Ishikawa (cell line): ENCODE results near the gene SPG11.

Experiments
- CEBPB ChIP-seq: IDR thresholded peaks from 2 replicates; pipeline ENCODE4 v1.6.1; 2012
- CREB1 ChIP-seq: IDR thresholded peaks from 2 replicates; pipeline ENCODE4 v1.6.1; 2012; ENCODE audit warnings: low read depth
- EGR1 ChIP-seq: IDR thresholded peaks from 2 replicates; pipeline ENCODE4 v1.6.1; 2012
- EP300 ChIP-seq: IDR thresholded peaks from 2 replicates; pipeline ENCODE4 v1.6.1; 2012; ENCODE audit warnings: borderline replicate concordance
- FOXM1 ChIP-seq: IDR thresholded peaks from 2 replicates; pipeline ENCODE4 v1.6.1; 2012; ENCODE audit warnings: low read depth, borderline replicate concordance
- NFIC ChIP-seq: IDR thresholded peaks from 2 replicates; pipeline ENCODE4 v1.6.1; 2012
- RAD21 ChIP-seq: IDR thresholded peaks from 2 replicates; pipeline ENCODE4 v1.6.1; 2012; ENCODE audit warnings: low read depth
- TAF1 ChIP-seq: IDR thresholded peaks from 2 replicates; pipeline ENCODE4 v1.6.1; 2012; ENCODE audit warnings: low read depth, mild to moderate bottlenecking
- TCF12 ChIP-seq: IDR thresholded peaks from 2 replicates; pipeline ENCODE4 v1.6.1; 2012; ENCODE audit warnings: low read depth
- TEAD4 ChIP-seq: IDR thresholded peaks from 2 replicates; pipeline ENCODE4 v1.6.1; 2012
- YY1 ChIP-seq: IDR thresholded peaks from 2 replicates; pipeline ENCODE4 v1.6.1; 2012; ENCODE audit warnings: low read depth
- ZBTB7A ChIP-seq: IDR thresholded peaks from 2 replicates; pipeline ENCODE4 v1.6.1; 2012; ENCODE audit warnings: low read depth
- TF ChIP-seq, protein P1 (sequence below): IDR thresholded peaks from 2 replicates; pipeline ENCODE4 v1.6.1; 2012; ENCODE audit warnings: low read depth, mild to moderate bottlenecking
- TF ChIP-seq, protein P2 (sequence below): IDR thresholded peaks from 2 replicates; pipeline ENCODE4 v1.6.1; 2012
- TF ChIP-seq, protein P3 (sequence below): IDR thresholded peaks from 2 replicates; pipeline ENCODE4 v1.6.1; 2012

The SPG11 gene

DNA sequence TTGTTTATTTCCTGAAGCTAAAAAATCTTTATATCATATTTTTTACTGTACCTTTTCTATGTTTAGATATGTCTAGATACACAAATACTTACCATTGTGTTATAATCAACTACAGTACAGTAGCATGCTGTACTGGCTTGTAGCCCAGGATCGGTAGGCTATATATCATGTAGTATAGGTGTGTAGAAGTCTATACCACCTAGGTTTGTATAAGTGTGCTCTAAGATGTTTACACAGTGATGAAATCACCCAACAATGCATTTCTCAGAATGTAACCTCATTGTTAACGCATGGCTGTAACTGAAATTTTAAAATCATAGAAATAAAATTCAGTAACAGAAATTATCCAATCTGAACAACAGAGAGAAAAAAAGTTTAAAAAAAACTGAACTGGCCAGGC is 83.4 kb downstream of the SPG11 start:
- TF ChIP-seq NFIC (no peak), EP300 (no peak), FOXM1 (no peak), YY1 (no peak), RAD21 (no peak), CEBPB (no peak), EGR1 (no peak), TEAD4 (no peak)

DNA sequence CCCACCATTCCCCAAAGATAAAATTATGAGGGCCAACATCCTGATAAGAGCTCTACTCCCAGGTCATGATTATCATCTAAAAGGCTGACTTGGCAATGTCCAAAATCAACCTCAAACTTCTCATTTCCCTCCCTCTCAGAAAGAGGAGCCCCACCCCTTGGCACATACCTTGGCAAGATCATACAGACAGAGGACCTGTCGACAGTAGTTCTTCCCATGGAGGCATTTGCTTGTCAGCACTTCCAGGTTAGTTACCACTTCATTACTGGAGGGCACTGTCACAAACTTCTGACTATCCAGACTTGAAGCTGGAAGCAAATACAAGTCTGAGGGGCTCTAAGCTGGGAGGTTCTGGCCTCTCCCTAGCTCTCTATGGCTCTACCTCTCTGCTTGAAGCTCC is 88.7 kb downstream of the SPG11 start:
- no peak for TF ChIP-seq ZBTB7A
- no peak for TF ChIP-seq EP300
- no peak for TF ChIP-seq YY1
- TF ChIP-seq, protein P1, sequence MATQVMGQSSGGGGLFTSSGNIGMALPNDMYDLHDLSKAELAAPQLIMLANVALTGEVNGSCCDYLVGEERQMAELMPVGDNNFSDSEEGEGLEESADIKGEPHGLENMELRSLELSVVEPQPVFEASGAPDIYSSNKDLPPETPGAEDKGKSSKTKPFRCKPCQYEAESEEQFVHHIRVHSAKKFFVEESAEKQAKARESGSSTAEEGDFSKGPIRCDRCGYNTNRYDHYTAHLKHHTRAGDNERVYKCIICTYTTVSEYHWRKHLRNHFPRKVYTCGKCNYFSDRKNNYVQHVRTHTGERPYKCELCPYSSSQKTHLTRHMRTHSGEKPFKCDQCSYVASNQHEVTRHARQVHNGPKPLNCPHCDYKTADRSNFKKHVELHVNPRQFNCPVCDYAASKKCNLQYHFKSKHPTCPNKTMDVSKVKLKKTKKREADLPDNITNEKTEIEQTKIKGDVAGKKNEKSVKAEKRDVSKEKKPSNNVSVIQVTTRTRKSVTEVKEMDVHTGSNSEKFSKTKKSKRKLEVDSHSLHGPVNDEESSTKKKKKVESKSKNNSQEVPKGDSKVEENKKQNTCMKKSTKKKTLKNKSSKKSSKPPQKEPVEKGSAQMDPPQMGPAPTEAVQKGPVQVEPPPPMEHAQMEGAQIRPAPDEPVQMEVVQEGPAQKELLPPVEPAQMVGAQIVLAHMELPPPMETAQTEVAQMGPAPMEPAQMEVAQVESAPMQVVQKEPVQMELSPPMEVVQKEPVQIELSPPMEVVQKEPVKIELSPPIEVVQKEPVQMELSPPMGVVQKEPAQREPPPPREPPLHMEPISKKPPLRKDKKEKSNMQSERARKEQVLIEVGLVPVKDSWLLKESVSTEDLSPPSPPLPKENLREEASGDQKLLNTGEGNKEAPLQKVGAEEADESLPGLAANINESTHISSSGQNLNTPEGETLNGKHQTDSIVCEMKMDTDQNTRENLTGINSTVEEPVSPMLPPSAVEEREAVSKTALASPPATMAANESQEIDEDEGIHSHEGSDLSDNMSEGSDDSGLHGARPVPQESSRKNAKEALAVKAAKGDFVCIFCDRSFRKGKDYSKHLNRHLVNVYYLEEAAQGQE = no peak
- TF ChIP-seq CREB1 = no peak
- TF ChIP-seq CEBPB = no peak
- TF ChIP-seq TEAD4 = no peak
- no peak for TF ChIP-seq FOXM1
- TF ChIP-seq, protein P2, sequence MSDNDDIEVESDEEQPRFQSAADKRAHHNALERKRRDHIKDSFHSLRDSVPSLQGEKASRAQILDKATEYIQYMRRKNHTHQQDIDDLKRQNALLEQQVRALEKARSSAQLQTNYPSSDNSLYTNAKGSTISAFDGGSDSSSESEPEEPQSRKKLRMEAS = no peak
- no peak for TF ChIP-seq TAF1

DNA sequence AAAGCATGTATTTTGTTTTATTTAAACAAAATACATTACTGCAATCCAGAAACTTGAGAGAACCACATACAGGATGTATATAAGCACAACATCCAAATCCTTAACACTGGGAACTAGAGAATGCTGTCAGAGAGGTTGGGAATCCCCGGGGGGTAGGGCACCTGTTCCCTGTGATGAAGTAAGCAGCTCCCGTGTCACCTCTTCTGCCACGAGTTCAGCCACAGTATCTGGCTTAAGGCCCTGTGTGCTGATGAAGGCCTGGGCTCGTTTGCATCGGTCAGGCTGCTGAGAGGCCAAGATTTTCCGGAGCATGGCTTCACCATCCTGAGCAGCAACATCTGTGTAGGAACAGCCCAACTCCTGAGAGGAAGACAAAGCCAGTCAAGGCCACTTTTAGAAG is 90.1 kb downstream of the SPG11 start:
- TF ChIP-seq RAD21 (no peak), ZBTB7A (no peak), TEAD4 (no peak), TCF12 (no peak), NFIC (no peak), EGR1 (no peak), CREB1 (no peak)
- TF ChIP-seq, protein P1 = no peak

DNA sequence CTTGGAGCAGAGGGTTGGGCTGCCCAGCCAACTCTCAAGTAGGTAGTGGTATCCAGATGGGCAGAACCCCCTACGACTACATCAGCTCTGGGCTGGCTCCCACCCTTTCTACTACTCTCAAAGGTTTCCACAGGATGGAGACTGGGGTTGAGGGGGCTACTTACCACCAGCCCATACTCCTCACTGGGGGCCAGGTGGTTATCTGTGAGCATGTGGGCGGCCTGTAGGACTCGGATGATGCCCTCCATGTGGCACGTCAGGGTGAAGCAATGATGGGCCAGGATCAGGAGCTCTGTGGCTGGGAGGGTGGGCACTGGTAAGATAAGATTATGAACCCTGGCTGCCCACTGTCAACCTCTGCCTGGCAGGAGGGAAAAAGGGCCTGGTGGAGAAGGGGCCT is 93.1 kb downstream of the SPG11 start:
- no peak for TF ChIP-seq ZBTB7A

DNA sequence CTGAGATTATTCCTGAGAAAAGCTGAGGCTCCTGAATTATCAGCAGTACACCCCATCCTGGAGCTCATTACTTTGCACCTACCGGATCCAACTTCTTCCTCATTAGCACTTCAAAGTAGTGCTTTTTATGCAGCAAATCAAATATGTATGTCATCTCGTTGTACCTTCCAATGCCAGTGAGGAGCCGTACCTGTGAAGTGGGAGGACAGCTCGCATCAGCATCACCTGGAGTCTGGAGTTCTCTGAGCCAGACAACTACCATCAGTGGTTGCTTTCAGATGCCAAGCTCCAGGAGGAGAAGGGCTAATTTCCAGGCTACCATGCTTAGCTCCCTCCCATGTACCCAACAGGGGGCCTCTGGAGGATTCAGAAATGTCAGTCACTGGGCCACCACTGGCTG is 94.1 kb downstream of the SPG11 start:
- no peak for TF ChIP-seq CREB1
- no peak for TF ChIP-seq CEBPB
- TF ChIP-seq, protein P1 = no peak
- no peak for TF ChIP-seq NFIC

DNA sequence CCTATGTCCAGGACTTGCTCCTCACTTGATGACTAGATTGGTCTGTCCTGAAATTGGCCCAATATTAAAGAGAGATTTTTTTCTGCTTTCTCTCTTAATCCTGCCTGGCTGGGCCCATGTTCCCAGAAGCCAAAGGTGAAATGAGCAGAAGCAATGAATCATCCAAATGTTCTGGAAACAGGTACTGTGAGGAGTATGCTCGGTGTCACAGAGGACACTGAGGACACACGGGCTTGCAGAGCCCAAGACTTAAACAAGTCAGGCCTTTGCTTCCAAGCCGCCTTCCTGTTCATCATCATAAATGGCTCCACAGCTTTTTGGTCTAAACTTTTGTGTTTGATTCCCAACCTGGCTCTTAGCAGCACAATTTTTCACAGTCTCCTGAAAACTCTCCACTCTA is 95.1 kb downstream of the SPG11 start:
- TF ChIP-seq TAF1 (no peak), CREB1 (no peak), YY1 (no peak)

DNA sequence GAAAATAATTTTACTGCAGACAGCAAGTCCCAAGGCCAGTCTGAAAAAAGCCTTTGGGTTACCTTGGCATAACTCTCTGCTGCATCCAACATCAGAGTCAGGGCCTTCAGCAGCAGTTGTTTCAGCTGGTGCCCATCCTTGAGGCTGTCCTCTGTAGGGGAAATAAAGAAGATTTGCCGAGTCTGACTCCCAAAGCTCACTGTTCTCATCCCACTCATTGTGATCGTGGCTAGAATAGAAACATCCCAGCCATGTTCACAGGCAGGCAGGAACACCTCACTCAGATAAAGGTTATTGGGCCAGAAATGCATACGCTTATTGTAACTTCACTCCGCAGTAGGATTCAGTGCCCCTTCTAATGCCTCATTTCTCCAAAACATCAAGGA is 97.3 kb downstream of the SPG11 start:
- no peak for TF ChIP-seq ZBTB7A
- no peak for TF ChIP-seq TCF12
- TF ChIP-seq TAF1 = no peak
- TF ChIP-seq EGR1 = no peak
- no peak for TF ChIP-seq CREB1
- TF ChIP-seq, protein P1 = no peak
- TF ChIP-seq RAD21 = no peak
- TF ChIP-seq, protein P3, sequence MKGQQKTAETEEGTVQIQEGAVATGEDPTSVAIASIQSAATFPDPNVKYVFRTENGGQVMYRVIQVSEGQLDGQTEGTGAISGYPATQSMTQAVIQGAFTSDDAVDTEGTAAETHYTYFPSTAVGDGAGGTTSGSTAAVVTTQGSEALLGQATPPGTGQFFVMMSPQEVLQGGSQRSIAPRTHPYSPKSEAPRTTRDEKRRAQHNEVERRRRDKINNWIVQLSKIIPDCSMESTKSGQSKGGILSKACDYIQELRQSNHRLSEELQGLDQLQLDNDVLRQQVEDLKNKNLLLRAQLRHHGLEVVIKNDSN = no peak
- TF ChIP-seq CEBPB = no peak
- no peak for TF ChIP-seq EP300
- TF ChIP-seq, protein P2 = no peak
